ENCODE measurements around the gene PLEKHA3.
"Not testable (repeated sequence)": the region's sequence is repeated elsewhere in the genome, so short reads cannot be mapped to it uniquely, and the experiment has no call there.

The PLEKHA3 gene

DNA sequence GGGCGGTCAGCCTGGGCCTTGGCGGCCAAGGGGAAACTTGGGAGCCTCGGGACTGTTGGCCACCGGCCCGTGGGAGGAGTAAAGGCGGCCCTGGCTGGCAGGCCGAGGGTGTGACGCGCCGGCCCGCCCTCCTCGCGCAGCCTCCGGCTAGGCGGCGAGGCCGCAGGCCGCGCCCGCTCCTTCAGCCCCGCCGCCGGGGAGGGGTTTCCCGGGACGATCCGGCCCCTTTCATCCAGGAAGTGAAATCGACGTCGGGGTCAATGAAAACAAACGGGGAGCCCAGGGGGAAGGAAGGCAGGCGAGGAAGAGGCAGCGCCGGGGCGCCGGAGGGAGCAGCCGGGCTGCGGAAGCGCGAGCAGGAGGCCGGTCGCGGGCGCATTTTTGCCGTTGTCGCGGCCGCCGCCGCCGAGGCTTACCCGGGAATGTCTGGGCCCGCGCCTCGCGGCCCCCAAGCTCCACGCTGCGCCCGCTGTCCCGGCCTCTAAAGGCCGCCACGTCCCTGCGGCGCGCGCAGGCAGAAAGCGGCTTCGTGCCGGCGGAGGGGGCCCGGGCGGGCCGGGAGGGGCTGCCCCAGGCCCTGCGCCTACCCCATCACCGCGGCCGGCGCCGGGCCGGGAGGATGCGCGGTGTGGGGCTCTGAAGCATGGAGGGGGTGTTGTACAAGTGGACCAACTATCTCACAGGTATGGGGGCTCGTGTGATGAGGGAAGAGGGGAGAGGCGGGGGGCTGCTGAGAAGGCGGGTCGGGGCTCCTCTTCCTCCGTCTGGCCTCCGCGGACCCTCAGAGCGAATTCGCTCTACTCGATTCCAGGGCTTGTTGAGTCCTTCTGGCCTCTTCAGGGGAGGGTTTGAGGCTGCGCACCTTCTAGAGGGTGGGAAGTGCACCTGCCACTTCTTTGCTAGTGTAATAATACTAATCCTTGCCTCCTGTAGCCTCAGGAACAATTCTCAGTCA is at the start of gene PLEKHA3:
Gene PLEKHA3, plus strand, starts transcription at position 231 of the 955 bp plus-strand sequence. Its CDS starts 413 bp downstream, at position 644.
- Mint-ChIP-seq H3K9me3 (no peaks in the 10 kb centered on the region), H3K36me3 (ENCODE audit: low read depth) (peaks cover 18% of the 10 kb centered on the region), H3K27ac (peak within 1 kb of the TSS; percentile 98), H3K4me1 (ENCODE audit: low read depth) (peaks cover 58% of the 10 kb centered on the region), H3K4me3 (peak within 1 kb of the TSS; percentile 96), H3K27me3 (no peaks in the 10 kb centered on the region)
- peak; percentile 86 for DNase-seq

GRCh38 chr2:178436662-178437061 is 43.6 kb upstream of the PLEKHA3 start:
- no peaks in the 10 kb centered on the region for H3K27me3 Mint-ChIP-seq
- peaks cover 90% of the 10 kb centered on the region for H3K36me3 Mint-ChIP-seq (ENCODE audit: low read depth)
- no peak for DNase-seq
- no peaks in the 10 kb centered on the region for H3K9me3 Mint-ChIP-seq
- no peaks in the 10 kb centered on the region for H3K4me1 Mint-ChIP-seq (ENCODE audit: low read depth)
- no peak overlapping the region for H3K27ac Mint-ChIP-seq
- H3K4me3 Mint-ChIP-seq, result no peak overlapping the region

DNA sequence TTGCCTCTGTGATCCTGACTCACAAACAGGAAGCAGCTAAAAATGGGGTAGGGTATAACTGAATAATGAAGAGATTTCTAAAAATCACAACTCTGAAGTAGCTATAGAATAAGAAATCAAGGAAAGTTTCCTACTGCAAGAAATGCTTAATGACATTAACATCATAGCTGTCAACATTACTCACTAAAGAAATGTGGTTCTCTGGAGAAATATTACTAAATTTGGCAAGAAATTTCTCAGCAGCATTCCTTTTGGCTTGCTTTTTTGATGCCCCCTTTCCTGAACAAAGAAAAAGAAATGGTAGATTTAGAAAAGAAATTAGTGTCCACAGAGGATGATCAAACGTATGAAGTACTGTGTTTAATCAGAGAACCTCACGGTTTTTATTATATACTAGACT is 38.8 kb upstream of the PLEKHA3 start:
- Mint-ChIP-seq H3K4me3 (no peak overlapping the region), H3K36me3 (ENCODE audit: low read depth) (peaks cover 88% of the 10 kb centered on the region), H3K27me3 (no peaks in the 10 kb centered on the region), H3K27ac (no peak overlapping the region), H3K4me1 (ENCODE audit: low read depth) (peaks cover 8% of the 10 kb centered on the region), H3K9me3 (no peaks in the 10 kb centered on the region)
- DNase-seq, result no peak

DNA sequence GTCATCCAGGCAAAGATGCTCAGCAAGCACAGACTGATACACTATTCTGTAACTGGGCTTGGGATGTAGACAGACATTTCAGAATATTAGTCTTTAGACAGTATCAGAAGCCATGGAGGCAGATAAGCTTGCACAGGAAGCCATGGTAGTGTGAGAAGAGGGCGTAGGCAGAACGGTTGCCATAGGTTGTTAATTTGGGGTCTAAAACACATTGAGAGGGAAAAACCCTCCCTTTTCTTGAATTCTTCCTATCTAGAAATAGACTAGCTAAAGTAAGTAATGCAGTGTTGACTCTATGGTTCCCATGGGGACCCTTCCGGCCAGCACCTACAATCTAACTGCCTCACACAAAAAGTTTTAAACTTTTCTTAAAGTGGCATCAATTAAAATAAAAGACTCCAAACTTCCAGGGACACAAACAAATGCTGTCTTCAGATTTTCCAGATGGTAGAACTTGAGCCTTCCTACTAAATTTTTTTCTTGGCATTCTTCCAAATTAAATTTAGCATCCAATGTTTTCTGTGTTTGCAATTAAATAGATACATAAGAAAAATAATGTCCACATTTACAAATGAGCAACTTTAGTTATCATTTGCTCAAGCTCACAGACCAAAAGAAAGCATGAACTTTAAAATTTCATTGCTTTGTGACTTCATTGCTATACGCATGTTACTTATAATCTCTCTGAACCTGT is 31.1 kb upstream of the PLEKHA3 start:
- peak overlapping the region; percentile 88 for H3K4me3 Mint-ChIP-seq
- H3K27ac Mint-ChIP-seq, result peak overlapping the region; percentile 77
- peaks cover 40% of the 10 kb centered on the region for H3K4me1 Mint-ChIP-seq (ENCODE audit: low read depth)
- DNase-seq, result no peak
- no peaks in the 10 kb centered on the region for H3K9me3 Mint-ChIP-seq
- peaks cover 66% of the 10 kb centered on the region for H3K36me3 Mint-ChIP-seq (ENCODE audit: low read depth)
- H3K27me3 Mint-ChIP-seq, result no peaks in the 10 kb centered on the region

DNA sequence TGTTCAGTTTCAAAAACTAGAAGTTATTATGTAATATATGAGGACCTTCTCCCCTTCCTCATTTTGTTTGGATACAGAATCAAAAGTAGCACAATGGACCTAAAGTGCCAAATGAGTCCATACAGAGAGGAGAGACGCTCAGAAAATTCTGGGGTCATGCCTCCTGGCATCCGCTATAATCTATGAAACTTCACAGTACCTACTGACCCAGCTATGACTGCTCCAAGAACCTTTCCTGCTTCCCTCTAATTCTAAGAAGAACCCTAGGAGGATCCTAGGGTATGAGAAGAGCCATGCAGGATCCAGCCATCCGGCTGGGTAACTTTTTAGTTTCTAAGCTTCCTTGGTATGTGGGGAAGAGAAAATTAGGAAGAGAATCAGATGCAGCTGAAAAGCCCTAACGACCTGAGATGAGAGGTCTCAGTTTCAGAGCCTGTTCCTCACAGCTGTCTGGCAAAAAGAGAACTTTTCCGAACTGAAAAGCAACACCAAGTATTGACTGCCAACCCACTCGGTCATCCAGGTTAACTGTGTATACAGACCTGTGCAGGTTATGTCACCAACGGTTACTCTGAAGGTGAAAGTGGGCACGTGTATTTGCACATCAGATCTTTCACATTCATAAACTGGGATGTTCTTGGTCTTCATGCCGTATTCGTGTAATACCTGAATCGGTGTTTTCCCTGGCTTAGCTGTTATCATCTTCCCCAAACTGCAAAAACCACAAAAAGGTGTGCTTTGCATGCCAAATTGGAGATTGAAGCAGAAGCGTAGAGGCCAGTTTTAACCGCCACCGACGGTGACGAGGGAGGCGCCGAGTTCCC is 30.3 kb upstream of the PLEKHA3 start:
- no peak for DNase-seq
- Mint-ChIP-seq H3K36me3 (ENCODE audit: low read depth) (peaks cover 58% of the 10 kb centered on the region), H3K27me3 (no peaks in the 10 kb centered on the region), H3K4me3 (peak overlapping the region; percentile 88), H3K9me3 (no peaks in the 10 kb centered on the region), H3K4me1 (ENCODE audit: low read depth) (peaks cover 38% of the 10 kb centered on the region), H3K27ac (peak overlapping the region; percentile 95)

- no peaks in the 10 kb centered on the region for H3K9me3 Mint-ChIP-seq
- H3K36me3 Mint-ChIP-seq (ENCODE audit: low read depth), result peaks cover 53% of the 10 kb centered on the region
- peak overlapping the region; percentile 95 for H3K27ac Mint-ChIP-seq
- peaks cover 34% of the 10 kb centered on the region for H3K4me1 Mint-ChIP-seq (ENCODE audit: low read depth)
- H3K27me3 Mint-ChIP-seq, result no peaks in the 10 kb centered on the region
- peak overlapping the region; percentile 88 for H3K4me3 Mint-ChIP-seq
- DNase-seq, result no peak
Measured at GRCh38 chr2:178450524-178450773, 29.8 kb upstream of the PLEKHA3 start.

GRCh38 chr2:178450774-178451525 is 29.3 kb upstream of the PLEKHA3 start, which contains the start of the genes PJVK and PRKRA:
TSS of gene PJVK (plus strand) at chr2:178451378. CDS start at chr2:178453410, 2,032 bp downstream.
TSS of gene PRKRA (minus strand) at chr2:178451175. CDS start at chr2:178451030, 145 bp downstream.
- Mint-ChIP-seq H3K36me3 (ENCODE audit: low read depth) (peaks cover 48% of the 10 kb centered on the region), H3K4me3 (peak within 1 kb of the TSS; percentile 88), H3K27me3 (no peaks in the 10 kb centered on the region), H3K4me1 (ENCODE audit: low read depth) (peaks cover 34% of the 10 kb centered on the region), H3K27ac (peak within 1 kb of the TSS; percentile 98), H3K9me3 (no peaks in the 10 kb centered on the region)
- DNase-seq, result peak; percentile 99

DNA sequence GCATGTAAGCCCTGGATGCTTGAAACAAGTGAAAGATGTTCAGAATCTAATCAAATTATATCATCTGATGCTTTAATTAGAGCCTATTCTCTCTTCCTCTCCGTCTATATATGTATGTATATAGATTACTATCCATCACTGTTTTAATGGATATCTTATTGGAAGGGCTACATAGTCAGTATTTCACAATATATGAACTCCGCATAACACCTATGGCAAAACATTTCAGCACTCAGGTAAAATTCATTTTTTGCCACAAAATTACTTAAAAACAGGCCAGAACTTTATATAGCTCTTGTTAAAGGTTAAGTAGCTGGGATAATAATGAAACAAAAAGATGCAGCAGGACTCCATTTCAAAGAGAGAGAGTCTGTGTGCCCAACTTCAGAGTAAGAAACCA is 27.9 kb upstream of the PLEKHA3 start:
- no peak overlapping the region for H3K27ac Mint-ChIP-seq
- peaks cover 36% of the 10 kb centered on the region for H3K36me3 Mint-ChIP-seq (ENCODE audit: low read depth)
- H3K4me3 Mint-ChIP-seq, result peak overlapping the region; percentile 88
- H3K9me3 Mint-ChIP-seq, result no peaks in the 10 kb centered on the region
- H3K4me1 Mint-ChIP-seq (ENCODE audit: low read depth), result peaks cover 32% of the 10 kb centered on the region
- no peaks in the 10 kb centered on the region for H3K27me3 Mint-ChIP-seq
- DNase-seq, result no peak

- H3K4me1 Mint-ChIP-seq (ENCODE audit: low read depth), result peaks cover 31% of the 10 kb centered on the region
- H3K27ac Mint-ChIP-seq, result no peak overlapping the region
- H3K27me3 Mint-ChIP-seq, result no peaks in the 10 kb centered on the region
- no peak overlapping the region for H3K4me3 Mint-ChIP-seq
- no peaks in the 10 kb centered on the region for H3K9me3 Mint-ChIP-seq
- DNase-seq, result no peak
- H3K36me3 Mint-ChIP-seq (ENCODE audit: low read depth), result peaks cover 33% of the 10 kb centered on the region
Measured at GRCh38 chr2:178452870-178453269, 27.4 kb upstream of the PLEKHA3 start.

DNA sequence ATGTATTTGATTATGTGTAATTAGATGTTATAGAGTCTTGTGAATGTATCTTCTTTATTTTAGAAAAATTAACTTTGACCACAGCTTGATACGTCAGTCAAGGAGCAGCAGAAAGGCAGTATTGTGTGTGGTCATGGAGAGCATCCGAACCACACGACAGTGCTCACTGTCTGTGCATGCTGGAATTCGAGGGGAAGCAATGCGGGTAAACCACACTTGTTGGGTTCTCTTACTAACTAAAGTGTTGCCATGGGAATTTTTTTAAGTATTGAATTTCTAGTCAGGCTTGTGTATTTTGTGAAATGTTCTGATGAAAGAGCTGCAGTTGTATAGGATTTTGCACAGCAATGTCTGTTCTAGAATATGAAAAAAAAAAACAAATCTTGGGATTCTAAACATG is 24.3 kb upstream of the PLEKHA3 start:
- H3K27me3 Mint-ChIP-seq, result no peaks in the 10 kb centered on the region
- peaks cover 9% of the 10 kb centered on the region for H3K4me1 Mint-ChIP-seq (ENCODE audit: low read depth)
- no peak for DNase-seq
- H3K9me3 Mint-ChIP-seq, result no peaks in the 10 kb centered on the region
- no peak overlapping the region for H3K4me3 Mint-ChIP-seq
- peaks cover 7% of the 10 kb centered on the region for H3K36me3 Mint-ChIP-seq (ENCODE audit: low read depth)
- H3K27ac Mint-ChIP-seq, result no peak overlapping the region

DNA sequence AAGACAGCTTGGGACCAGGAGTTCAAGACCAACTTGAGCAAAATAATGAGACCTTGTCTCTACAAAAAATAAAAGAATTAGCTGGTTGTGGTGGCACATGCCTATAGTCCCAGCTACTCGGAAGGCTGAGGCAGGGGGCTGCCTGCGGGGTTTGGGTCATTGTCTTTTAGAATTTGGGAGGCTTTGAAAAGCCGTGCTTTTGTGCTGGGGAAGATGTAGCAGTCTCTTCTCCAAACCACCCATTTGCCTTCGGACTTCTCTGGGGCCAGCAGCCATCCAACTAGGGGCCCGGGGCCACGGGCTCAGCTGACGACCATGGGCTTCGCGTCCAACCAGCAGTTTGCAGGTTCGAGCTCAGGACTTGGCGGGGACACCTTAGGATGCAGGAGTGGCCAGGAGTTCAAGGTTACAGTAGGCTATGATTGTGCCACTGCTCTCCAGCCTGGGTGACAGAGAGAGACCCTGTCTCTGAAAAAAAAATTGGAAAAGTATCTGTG is 22.8 kb upstream of the PLEKHA3 start:
- H3K27me3 Mint-ChIP-seq, result no peaks in the 10 kb centered on the region
- no peaks in the 10 kb centered on the region for H3K9me3 Mint-ChIP-seq
- H3K36me3 Mint-ChIP-seq (ENCODE audit: low read depth), result no peaks in the 10 kb centered on the region
- no peak overlapping the region for H3K4me3 Mint-ChIP-seq
- H3K27ac Mint-ChIP-seq, result no peak overlapping the region
- no peak for DNase-seq
- peaks cover under 1% of the 10 kb centered on the region for H3K4me1 Mint-ChIP-seq (ENCODE audit: low read depth)

DNA sequence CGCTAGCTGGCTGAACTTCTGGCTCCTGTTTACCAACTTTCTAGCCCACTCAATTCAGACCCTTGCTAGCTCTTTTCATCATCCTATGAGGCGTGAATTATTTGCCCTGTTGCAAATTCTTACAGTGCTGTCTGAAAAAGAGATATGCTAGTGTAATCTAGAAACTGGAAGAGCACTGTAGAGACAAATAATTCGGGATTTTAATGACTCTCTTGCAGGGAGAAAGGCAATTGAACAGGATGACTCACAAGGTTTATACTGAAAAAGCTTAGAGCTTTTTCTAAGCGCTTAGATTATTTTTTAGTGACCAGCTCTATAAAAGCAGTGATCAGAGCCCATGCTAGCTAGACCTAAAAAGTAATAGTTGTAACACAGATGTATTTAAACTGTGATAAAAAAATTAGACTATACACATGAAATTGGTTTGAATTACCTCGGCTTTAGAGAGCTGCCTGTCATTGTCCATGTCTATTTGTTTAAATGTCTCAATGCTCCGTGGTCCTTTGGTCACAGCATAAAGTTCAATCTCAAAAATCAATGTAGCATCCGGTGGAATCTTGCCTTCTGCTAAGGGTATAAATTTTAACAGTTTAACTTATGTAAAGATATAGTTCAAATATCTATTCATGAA is 10.9 kb upstream of the PLEKHA3 start:
- H3K27me3 Mint-ChIP-seq, result no peaks in the 10 kb centered on the region
- H3K9me3 Mint-ChIP-seq, result no peaks in the 10 kb centered on the region
- no peak overlapping the region for H3K4me3 Mint-ChIP-seq
- no peak for DNase-seq
- no peak overlapping the region for H3K27ac Mint-ChIP-seq
- no peaks in the 10 kb centered on the region for H3K4me1 Mint-ChIP-seq (ENCODE audit: low read depth)
- peaks cover 17% of the 10 kb centered on the region for H3K36me3 Mint-ChIP-seq (ENCODE audit: low read depth)

- not testable (repeated sequence) for DNase-seq; H3K27me3 Mint-ChIP-seq; H3K9me3 Mint-ChIP-seq; H3K36me3 Mint-ChIP-seq (ENCODE audit: low read depth); H3K4me1 Mint-ChIP-seq (ENCODE audit: low read depth); H3K27ac Mint-ChIP-seq; H3K4me3 Mint-ChIP-seq
Measured at GRCh38 chr2:178471313-178471712, 8.9 kb upstream of the PLEKHA3 start.

All from activated T-cell treated with anti-CD3 and anti-CD28 coated beads, Interleukin-2, amount 50 U/mL, for 24 hours (primary cell).